Measurements from ENCODE around the gene RPS4Y1.
"Not testable (repeated sequence)": the region's sequence is repeated elsewhere in the genome, so short reads cannot be mapped to it uniquely, and the experiment has no call there.

DNA sequence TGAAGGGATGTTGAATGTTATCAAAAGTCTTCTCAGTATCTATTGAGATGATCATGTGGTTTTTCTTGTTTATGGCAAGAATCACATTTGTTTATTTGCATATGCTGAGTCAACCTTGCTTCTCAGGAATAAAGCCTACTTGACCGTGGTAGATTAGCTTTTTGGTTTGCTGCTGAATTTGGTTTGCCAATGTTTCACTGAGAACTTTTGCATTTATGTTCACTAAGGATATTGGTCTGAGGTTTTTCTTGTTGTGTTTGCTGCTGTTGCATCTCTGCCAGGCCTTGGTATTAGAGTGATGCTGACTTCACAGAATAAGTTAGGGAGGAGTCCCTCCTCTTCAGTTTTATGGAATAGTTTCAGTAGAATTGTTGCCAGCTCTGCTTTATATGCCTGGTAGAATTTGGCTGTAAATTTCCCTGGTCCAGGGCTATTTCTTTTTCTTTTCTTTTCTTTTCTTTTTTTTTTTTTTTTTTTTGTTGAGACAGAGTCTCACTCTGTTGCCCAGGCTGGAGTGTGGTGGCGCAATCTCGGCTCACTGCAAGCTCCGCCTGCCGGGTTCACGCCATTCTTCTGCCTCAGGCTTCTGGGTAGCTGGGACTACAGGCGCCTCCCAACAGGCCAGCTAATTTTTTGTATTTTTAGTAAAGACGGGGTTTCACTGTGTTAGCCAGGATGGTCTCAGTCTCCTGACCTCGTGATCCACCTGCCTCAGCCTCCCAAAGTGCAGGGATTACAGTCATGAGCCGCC lies 24.1 kb upstream of the RPS4Y1 start:
- TF ChIP-seq, protein P1, sequence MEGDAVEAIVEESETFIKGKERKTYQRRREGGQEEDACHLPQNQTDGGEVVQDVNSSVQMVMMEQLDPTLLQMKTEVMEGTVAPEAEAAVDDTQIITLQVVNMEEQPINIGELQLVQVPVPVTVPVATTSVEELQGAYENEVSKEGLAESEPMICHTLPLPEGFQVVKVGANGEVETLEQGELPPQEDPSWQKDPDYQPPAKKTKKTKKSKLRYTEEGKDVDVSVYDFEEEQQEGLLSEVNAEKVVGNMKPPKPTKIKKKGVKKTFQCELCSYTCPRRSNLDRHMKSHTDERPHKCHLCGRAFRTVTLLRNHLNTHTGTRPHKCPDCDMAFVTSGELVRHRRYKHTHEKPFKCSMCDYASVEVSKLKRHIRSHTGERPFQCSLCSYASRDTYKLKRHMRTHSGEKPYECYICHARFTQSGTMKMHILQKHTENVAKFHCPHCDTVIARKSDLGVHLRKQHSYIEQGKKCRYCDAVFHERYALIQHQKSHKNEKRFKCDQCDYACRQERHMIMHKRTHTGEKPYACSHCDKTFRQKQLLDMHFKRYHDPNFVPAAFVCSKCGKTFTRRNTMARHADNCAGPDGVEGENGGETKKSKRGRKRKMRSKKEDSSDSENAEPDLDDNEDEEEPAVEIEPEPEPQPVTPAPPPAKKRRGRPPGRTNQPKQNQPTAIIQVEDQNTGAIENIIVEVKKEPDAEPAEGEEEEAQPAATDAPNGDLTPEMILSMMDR (conservative IDR thresholded peaks at IDR 0.05; ENCODE audit: low read depth, low read length) = not testable (repeated sequence)
- TF ChIP-seq POLR2A, BHLHE40 (IDR thresholded peaks at IDR 0.05; ENCODE audit: low read depth, low read length): not testable (repeated sequence)
- TF ChIP-seq, protein P2, sequence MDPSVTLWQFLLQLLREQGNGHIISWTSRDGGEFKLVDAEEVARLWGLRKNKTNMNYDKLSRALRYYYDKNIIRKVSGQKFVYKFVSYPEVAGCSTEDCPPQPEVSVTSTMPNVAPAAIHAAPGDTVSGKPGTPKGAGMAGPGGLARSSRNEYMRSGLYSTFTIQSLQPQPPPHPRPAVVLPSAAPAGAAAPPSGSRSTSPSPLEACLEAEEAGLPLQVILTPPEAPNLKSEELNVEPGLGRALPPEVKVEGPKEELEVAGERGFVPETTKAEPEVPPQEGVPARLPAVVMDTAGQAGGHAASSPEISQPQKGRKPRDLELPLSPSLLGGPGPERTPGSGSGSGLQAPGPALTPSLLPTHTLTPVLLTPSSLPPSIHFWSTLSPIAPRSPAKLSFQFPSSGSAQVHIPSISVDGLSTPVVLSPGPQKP (IDR thresholded peaks at IDR 0.05; ENCODE audit: borderline replicate concordance, low read depth, low read length) = not testable (repeated sequence)
